ENCODE results near the gene CLDN12. TPM values are rescaled to one million over a fixed set of nuclear protein-coding genes. Genes with fewer than 3 reads are reported as not detected.

The CLDN12 gene
- total RNA-seq, 2 donors from 2014 or later, result 24.1 to 30.5 TPM

DNA sequence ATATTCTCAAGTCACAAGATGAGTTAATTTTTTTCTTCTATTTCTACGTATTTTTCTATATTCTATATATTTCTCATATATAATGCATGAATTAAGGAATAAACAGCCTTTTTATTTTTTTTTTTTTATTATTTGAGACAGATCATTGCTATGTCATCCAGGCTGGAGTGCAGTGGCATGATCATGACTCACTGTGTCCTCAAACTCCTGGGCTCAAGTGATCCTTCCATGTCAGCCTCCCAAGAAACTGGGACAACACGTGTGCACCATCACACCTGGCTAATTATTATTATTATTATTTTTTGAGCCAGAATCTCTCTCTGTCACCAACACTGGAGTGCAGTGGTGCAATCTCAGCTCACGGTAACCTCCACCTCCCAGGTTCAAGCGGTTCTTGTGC lies 1.5 kb downstream of the CLDN12 start:
- Histone ChIP-seq H3K9me3 (peaks cover 3% of the 10 kb centered on the region), H3K27ac (no peak overlapping the region), H3K36me3 (no peaks in the 10 kb centered on the region), H3K4me1 (ENCODE audit: control insufficient read depth in 1 of 2, low read depth in 2 of 2) (no peaks in the 10 kb centered on the region), H3K27me3 (replicated peaks; ENCODE audit: insufficient read depth) (no peaks in the 10 kb centered on the region), H3K4me3 (no peak overlapping the region)
- DNase-seq (ENCODE audit: low spot score) (no peak), ATAC-seq (ENCODE audit: insufficient number of reproducible peaks, low FRiP score, low read depth) (no peak)
- TF ChIP-seq CTCF (IDR thresholded peaks at IDR 0.05), result no peak

- H3K36me3 ChIP-seq, result no peaks in the 10 kb centered on the region
These were observed 4.2 kb downstream of the CLDN12 start for GRCh38 chr7:90407484-90407821.

DNA sequence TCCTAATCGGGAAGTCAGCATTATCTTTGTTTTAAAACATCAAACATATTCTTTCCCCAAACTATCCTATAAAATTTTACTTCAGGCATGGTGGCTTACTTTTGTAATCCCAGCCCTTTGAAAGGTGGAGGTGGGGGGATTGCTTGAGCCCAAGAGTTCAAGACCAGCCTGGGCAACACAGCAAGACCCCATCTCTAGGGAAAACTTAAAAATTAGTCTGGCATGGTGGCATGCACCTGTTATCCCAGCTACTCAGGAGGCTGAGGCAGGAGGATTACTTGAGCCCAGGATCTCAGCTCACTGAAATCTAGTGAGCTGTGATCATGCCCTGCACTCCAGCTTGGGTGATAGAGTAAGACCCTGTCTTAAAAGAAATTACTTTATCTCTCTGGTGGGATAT lies 4.9 kb downstream of the CLDN12 start:
- peaks cover 0 to 7% of the 10 kb centered on the region in 2 donors for H3K4me1 ChIP-seq (ENCODE audit: control insufficient read depth in 1 of 2, low read depth in 2 of 2)
- ATAC-seq (ENCODE audit: insufficient number of reproducible peaks, low FRiP score, low read depth) (no peak), DNase-seq (ENCODE audit: low spot score) (no peak)
- TF ChIP-seq CTCF (IDR thresholded peaks at IDR 0.05), result no peak
- H3K27ac ChIP-seq, result no peak overlapping the region
- no peaks in the 10 kb centered on the region for H3K9me3 ChIP-seq
- H3K27me3 ChIP-seq (replicated peaks; ENCODE audit: insufficient read depth), result no peaks in the 10 kb centered on the region
- H3K36me3 ChIP-seq, result peaks cover 6% of the 10 kb centered on the region
- H3K4me3 ChIP-seq, result no peak overlapping the region

More at GRCh38 chr7:90407484-90407821, 4.2 kb downstream of the CLDN12 start:
- Histone ChIP-seq H3K9me3 (no peaks in the 10 kb centered on the region), H3K4me3 (no peak overlapping the region), H3K27ac (no peak overlapping the region), H3K4me1 (ENCODE audit: control insufficient read depth in 1 of 2, low read depth in 2 of 2) (peaks cover 0 to 7% of the 10 kb centered on the region in 2 donors), H3K27me3 (replicated peaks; ENCODE audit: insufficient read depth) (no peaks in the 10 kb centered on the region)
- TF ChIP-seq CTCF (IDR thresholded peaks at IDR 0.05), result no peak
- ATAC-seq (ENCODE audit: insufficient number of reproducible peaks, low FRiP score, low read depth) (no peak), DNase-seq (ENCODE audit: low spot score) (no peak)

GRCh38 chr7:90409667-90410066 lies 6.4 kb downstream of the CLDN12 start:
- no peak overlapping the region for H3K4me3 ChIP-seq
- DNase-seq (ENCODE audit: low spot score), result no peak
- TF ChIP-seq CTCF (IDR thresholded peaks at IDR 0.05), result no peak
- ATAC-seq (ENCODE audit: insufficient number of reproducible peaks, low FRiP score, low read depth), result no peak
- H3K4me1 ChIP-seq (ENCODE audit: control insufficient read depth in 1 of 2, low read depth in 2 of 2), result peaks cover 0 to 7% of the 10 kb centered on the region in 2 donors
- no peak overlapping the region for H3K27ac ChIP-seq
- no peaks in the 10 kb centered on the region for H3K27me3 ChIP-seq (replicated peaks; ENCODE audit: insufficient read depth)
- H3K9me3 ChIP-seq, result no peaks in the 10 kb centered on the region
- peaks cover 7% of the 10 kb centered on the region for H3K36me3 ChIP-seq

DNA sequence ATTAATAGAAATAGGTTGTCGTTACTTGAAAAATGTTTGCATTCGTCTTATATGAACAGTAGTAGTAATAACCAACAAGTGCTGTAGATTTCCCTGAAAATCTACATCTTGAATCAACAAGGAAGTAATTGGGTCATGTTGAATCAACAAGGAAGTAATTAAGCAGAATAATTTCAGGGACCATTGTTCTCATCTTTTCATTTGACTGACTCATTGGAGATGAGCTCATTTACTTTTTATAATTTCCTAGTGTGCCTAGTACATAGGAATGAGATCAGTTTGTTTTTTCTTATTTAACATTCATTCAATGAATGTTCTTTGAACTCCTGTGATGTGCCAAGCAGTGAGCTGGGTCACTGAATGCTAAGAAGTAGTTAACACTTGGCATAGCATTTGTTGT lies 8.2 kb downstream of the CLDN12 start:
- Histone ChIP-seq H3K36me3 (peaks cover 7% of the 10 kb centered on the region), H3K4me1 (ENCODE audit: control insufficient read depth in 1 of 2, low read depth in 2 of 2) (peaks cover 0 to 7% of the 10 kb centered on the region in 2 donors), H3K4me3 (no peak overlapping the region), H3K27me3 (replicated peaks; ENCODE audit: insufficient read depth) (no peaks in the 10 kb centered on the region), H3K27ac (no peak overlapping the region), H3K9me3 (no peaks in the 10 kb centered on the region)
- no peak for ATAC-seq (ENCODE audit: insufficient number of reproducible peaks, low FRiP score, low read depth)
- TF ChIP-seq CTCF (IDR thresholded peaks at IDR 0.05), result no peak
- no peak for DNase-seq (ENCODE audit: low spot score)
